ENCODE results near the gene FUCA1.
"Not testable (repeated sequence)": the region's sequence is repeated elsewhere in the genome, so short reads cannot be mapped to it uniquely, and the experiment has no call there.

Gene FUCA1

GRCh38 chr1:23809751-23810171 is 58.3 kb downstream of the FUCA1 start:
- DNase-seq (ENCODE audit: insufficient read length) (peak; percentile 83), FAIRE-seq (peak; percentile 94)
- TF ChIP-seq POLR2AphosphoS5 (IDR thresholded peaks at IDR 0.05; ENCODE audit: low read depth, low read length) (no peak), POLR2A (IDR thresholded peaks at IDR 0.05; ENCODE audit: low read depth, low read length) (no peak), TAF1 (IDR thresholded peaks at IDR 0.05; ENCODE audit: borderline replicate concordance, low read depth, low read length) (no peak)

GRCh38 chr1:23807453-23807852 is 60.6 kb downstream of the FUCA1 start:
- FAIRE-seq, result no peak
- DNase-seq (ENCODE audit: insufficient read length), result no peak

GRCh38 chr1:23806280-23806679 is 61.8 kb downstream of the FUCA1 start:
- no peak for DNase-seq (ENCODE audit: insufficient read length)
- TF ChIP-seq POLR2A (IDR thresholded peaks at IDR 0.05; ENCODE audit: low read depth, low read length), result no peak
- no peak for TF ChIP-seq POLR2AphosphoS5 (IDR thresholded peaks at IDR 0.05; ENCODE audit: low read depth, low read length)
- TF ChIP-seq TAF1 (IDR thresholded peaks at IDR 0.05; ENCODE audit: borderline replicate concordance, low read depth, low read length), result no peak
- FAIRE-seq, result no peak

More at GRCh38 chr1:23807453-23807852, 60.6 kb downstream of the FUCA1 start:
- no peak for TF ChIP-seq POLR2A (IDR thresholded peaks at IDR 0.05; ENCODE audit: low read depth, low read length)
- no peak for TF ChIP-seq POLR2AphosphoS5 (IDR thresholded peaks at IDR 0.05; ENCODE audit: low read depth, low read length)
- TF ChIP-seq TAF1 (IDR thresholded peaks at IDR 0.05; ENCODE audit: borderline replicate concordance, low read depth, low read length), result no peak

- TF ChIP-seq POLR2A (IDR thresholded peaks at IDR 0.05; ENCODE audit: low read depth, low read length) (no peak), POLR2AphosphoS5 (IDR thresholded peaks at IDR 0.05; ENCODE audit: low read depth, low read length) (no peak), TAF1 (IDR thresholded peaks at IDR 0.05; ENCODE audit: borderline replicate concordance, low read depth, low read length) (no peak)
- no peak for FAIRE-seq
- no peak for DNase-seq (ENCODE audit: insufficient read length)
These were observed 63.1 kb downstream of the FUCA1 start for GRCh38 chr1:23805025-23805424.

- TF ChIP-seq POLR2AphosphoS5 (IDR thresholded peaks at IDR 0.05; ENCODE audit: low read depth, low read length) (no peak), TAF1 (IDR thresholded peaks at IDR 0.05; ENCODE audit: borderline replicate concordance, low read depth, low read length) (no peak)
- no peak for FAIRE-seq
- DNase-seq (ENCODE audit: insufficient read length), result no peak
These were observed 63.8 kb downstream of the FUCA1 start for GRCh38 chr1:23804183-23804835.

- DNase-seq (ENCODE audit: insufficient read length), result no peak
- TF ChIP-seq POLR2A (IDR thresholded peaks at IDR 0.05; ENCODE audit: low read depth, low read length) (no peak), TAF1 (IDR thresholded peaks at IDR 0.05; ENCODE audit: borderline replicate concordance, low read depth, low read length) (no peak), POLR2AphosphoS5 (IDR thresholded peaks at IDR 0.05; ENCODE audit: low read depth, low read length) (no peak)
These were observed 64.4 kb downstream of the FUCA1 start for GRCh38 chr1:23803674-23804073.

GRCh38 chr1:23802809-23803342 is 65.2 kb downstream of the FUCA1 start:
- not testable (repeated sequence) for DNase-seq (ENCODE audit: insufficient read length); FAIRE-seq

More at GRCh38 chr1:23803674-23804073, 64.4 kb downstream of the FUCA1 start:
- no peak for FAIRE-seq

- no peak for TF ChIP-seq POLR2A (IDR thresholded peaks at IDR 0.05; ENCODE audit: low read depth, low read length)
- no peak for TF ChIP-seq TAF1 (IDR thresholded peaks at IDR 0.05; ENCODE audit: borderline replicate concordance, low read depth, low read length)
- no peak for TF ChIP-seq POLR2AphosphoS5 (IDR thresholded peaks at IDR 0.05; ENCODE audit: low read depth, low read length)
- no peak for DNase-seq (ENCODE audit: insufficient read length)
- FAIRE-seq, result no peak
These were observed 66.2 kb downstream of the FUCA1 start for GRCh38 chr1:23801876-23802275.

- FAIRE-seq, result no peak
- TF ChIP-seq POLR2A (IDR thresholded peaks at IDR 0.05; ENCODE audit: low read depth, low read length), result no peak
- no peak for TF ChIP-seq POLR2AphosphoS5 (IDR thresholded peaks at IDR 0.05; ENCODE audit: low read depth, low read length)
- TF ChIP-seq TAF1 (IDR thresholded peaks at IDR 0.05; ENCODE audit: borderline replicate concordance, low read depth, low read length), result no peak
- no peak for DNase-seq (ENCODE audit: insufficient read length)
These were observed 66.7 kb downstream of the FUCA1 start for GRCh38 chr1:23801338-23801748.

- DNase-seq (ENCODE audit: insufficient read length) (peak; percentile 99), FAIRE-seq (peak; percentile 99)
- TF ChIP-seq POLR2AphosphoS5 (IDR thresholded peaks at IDR 0.05; ENCODE audit: low read depth, low read length), result peak; percentile 81
- peak; percentile 61 for TF ChIP-seq TAF1 (IDR thresholded peaks at IDR 0.05; ENCODE audit: borderline replicate concordance, low read depth, low read length)
- peak; percentile 69 for TF ChIP-seq POLR2A (IDR thresholded peaks at IDR 0.05; ENCODE audit: low read depth, low read length)
These were observed 67.4 kb downstream of the FUCA1 start, which contains the start of gene GALE for GRCh38 chr1:23800400-23801337. GALE (minus strand) TSS chr1:23800754; CDS start chr1:23799007, 1,747 bp downstream.

- TF ChIP-seq POLR2A (IDR thresholded peaks at IDR 0.05; ENCODE audit: low read depth, low read length) (peak; percentile 53), TAF1 (IDR thresholded peaks at IDR 0.05; ENCODE audit: borderline replicate concordance, low read depth, low read length) (no peak)
- FAIRE-seq (peak; percentile 85), DNase-seq (ENCODE audit: insufficient read length) (peak; percentile 51)
These were observed 68.3 kb downstream of the FUCA1 start for GRCh38 chr1:23799570-23800399.

Data from GM12892 (cell line).